ENCODE measurements around the gene OAT.

Gene OAT

DNA sequence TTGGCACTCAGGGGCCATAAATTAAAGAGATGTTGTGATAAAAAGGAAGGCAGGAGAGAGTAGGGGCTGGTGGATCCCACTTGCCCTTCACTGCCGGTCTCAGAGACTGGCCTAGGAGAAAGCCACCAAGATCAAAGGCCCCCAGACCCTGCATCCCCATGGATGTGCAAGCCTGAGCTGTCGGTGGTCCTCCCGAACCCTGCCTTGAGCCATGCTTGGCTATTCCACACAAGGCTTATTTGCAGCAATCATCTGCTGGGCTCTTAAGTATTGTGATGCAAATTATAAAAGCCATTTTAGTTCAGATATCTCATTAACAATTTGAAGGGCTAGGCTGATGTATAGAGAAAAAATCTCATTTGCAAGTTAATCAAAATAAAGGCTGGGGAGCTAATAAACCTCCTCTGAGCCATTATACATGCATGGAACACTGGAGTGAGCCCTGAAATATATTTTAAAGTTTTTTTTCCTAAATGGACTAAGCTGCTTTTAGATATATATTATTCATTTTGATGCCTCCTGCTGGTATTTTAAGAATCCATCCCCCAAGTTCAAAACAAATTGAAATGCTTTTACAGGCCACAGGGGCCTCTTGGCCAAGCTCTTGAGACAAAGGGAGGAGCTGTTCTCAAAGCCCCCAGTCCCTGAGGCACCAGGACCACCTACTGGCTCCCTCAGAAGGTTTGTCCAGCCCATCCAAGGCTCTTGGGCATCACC lies 28.1 kb downstream of the OAT start:
- no peaks in the 10 kb centered on the region for H3K79me1 ChIP-seq (ENCODE audit: low read length)
- H3K27ac ChIP-seq (ENCODE audit: low read depth, low read length): no peak overlapping the region
- no peak overlapping the region for H3K9ac ChIP-seq (ENCODE audit: low read length)
- H2BK120ac ChIP-seq (ENCODE audit: low read depth, low read length): no peak overlapping the region
- no peak overlapping the region for H3K4ac ChIP-seq (ENCODE audit: low read depth, low read length)
- no peaks in the 10 kb centered on the region for H3K36me3 ChIP-seq (ENCODE audit: control insufficient read depth, insufficient read depth, low read length)
- no peak overlapping the region for H3K18ac ChIP-seq (ENCODE audit: low read length)
- no peak overlapping the region for H2BK15ac ChIP-seq (replicated peaks; ENCODE audit: low read depth)
- H3K23ac ChIP-seq (ENCODE audit: low read length): no peak overlapping the region
- no peak overlapping the region for H4K5ac ChIP-seq (ENCODE audit: low read length)
- H3K56ac ChIP-seq (ENCODE audit: low read length): no peak overlapping the region
- H3K79me2 ChIP-seq (ENCODE audit: control insufficient read depth, insufficient read depth, low read length): no peaks in the 10 kb centered on the region
- no peak overlapping the region for H3K4me3 ChIP-seq (ENCODE audit: low read length)
- H3K4me1 ChIP-seq (ENCODE audit: control insufficient read depth, low read depth, low read length): peaks cover 6% of the 10 kb centered on the region
- H3K27me3 ChIP-seq (ENCODE audit: insufficient read depth, low read length, poor library complexity): no peaks in the 10 kb centered on the region
- DNase-seq: no peak
- WGBS (ENCODE audit: extremely low coverage, insufficient coverage, low lambda C conversion rate): no CpG with 5 or more reads among the region's 3 CpGs
- no peak overlapping the region for H4K8ac ChIP-seq (ENCODE audit: low read depth, low read length)
- no peak overlapping the region for H3K4me2 ChIP-seq (ENCODE audit: low read length)
- H2AK5ac ChIP-seq (ENCODE audit: low read length): no peak overlapping the region
- H2BK5ac ChIP-seq (ENCODE audit: low read length): no peak overlapping the region

DNA sequence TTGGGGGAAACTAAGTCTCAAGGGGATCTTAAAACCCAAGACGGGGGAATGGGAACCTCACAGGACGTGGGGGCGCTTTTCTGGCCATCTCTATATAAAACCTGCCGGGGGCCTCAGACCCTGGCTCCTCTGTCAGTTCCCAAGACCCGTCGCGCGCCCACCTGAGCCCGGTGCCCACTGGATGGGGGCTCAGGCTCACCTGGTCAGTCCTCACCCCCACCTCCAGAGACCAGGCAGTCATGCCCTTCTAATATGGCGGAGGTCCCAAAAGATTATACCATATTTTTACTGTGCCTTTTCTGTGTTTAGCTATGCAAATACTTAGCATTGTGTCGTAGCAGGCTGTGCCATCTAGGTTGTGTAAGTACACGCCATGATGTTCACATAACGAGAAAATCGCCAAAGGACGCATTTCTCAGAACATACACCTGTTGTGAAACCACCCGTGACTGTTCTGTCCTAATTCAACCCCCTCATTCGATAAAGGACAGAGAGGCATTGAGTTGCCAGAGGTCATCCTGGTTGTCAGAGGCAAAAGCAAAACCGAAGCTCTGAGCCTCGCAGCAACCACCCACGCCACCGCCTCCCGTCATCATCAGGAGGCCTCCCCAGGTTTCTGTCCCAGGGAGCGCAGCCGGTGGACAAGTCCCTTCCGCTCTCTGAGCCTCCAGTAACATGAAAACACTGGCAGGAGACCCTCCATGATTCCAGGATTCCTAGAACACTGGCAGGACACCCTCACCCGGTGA lies 28.9 kb downstream of the OAT start:
- H3K4me3 ChIP-seq (ENCODE audit: low read length): no peak overlapping the region
- H3K56ac ChIP-seq (ENCODE audit: low read length): peak overlapping the region; percentile 73
- H3K9ac ChIP-seq (ENCODE audit: low read length): peak overlapping the region; percentile 54
- H3K79me2 ChIP-seq (ENCODE audit: control insufficient read depth, insufficient read depth, low read length): no peaks in the 10 kb centered on the region
- no peak overlapping the region for H3K23ac ChIP-seq (ENCODE audit: low read length)
- no peak overlapping the region for H2AK5ac ChIP-seq (ENCODE audit: low read length)
- H3K4me2 ChIP-seq (ENCODE audit: low read length): peak overlapping the region; percentile 26
- H3K27ac ChIP-seq (ENCODE audit: low read depth, low read length): no peak overlapping the region
- H2BK5ac ChIP-seq (ENCODE audit: low read length): no peak overlapping the region
- WGBS (ENCODE audit: extremely low coverage, insufficient coverage, low lambda C conversion rate): no CpG with 5 or more reads among the region's 26 CpGs
- no peaks in the 10 kb centered on the region for H3K27me3 ChIP-seq (ENCODE audit: insufficient read depth, low read length, poor library complexity)
- H3K79me1 ChIP-seq (ENCODE audit: low read length): no peaks in the 10 kb centered on the region
- H3K18ac ChIP-seq (ENCODE audit: low read length): no peak overlapping the region
- peaks cover 6% of the 10 kb centered on the region for H3K4me1 ChIP-seq (ENCODE audit: control insufficient read depth, low read depth, low read length)
- no peak overlapping the region for H2BK15ac ChIP-seq (replicated peaks; ENCODE audit: low read depth)
- H4K5ac ChIP-seq (ENCODE audit: low read length): no peak overlapping the region
- H3K4ac ChIP-seq (ENCODE audit: low read depth, low read length): no peak overlapping the region
- no peak for DNase-seq
- H3K36me3 ChIP-seq (ENCODE audit: control insufficient read depth, insufficient read depth, low read length): no peaks in the 10 kb centered on the region
- H4K8ac ChIP-seq (ENCODE audit: low read depth, low read length): no peak overlapping the region
- no peak overlapping the region for H2BK120ac ChIP-seq (ENCODE audit: low read depth, low read length)

- Histone ChIP-seq H3K4me1 (ENCODE audit: control insufficient read depth, low read depth, low read length) (peaks cover 6% of the 10 kb centered on the region), H3K4ac (ENCODE audit: low read depth, low read length) (no peak overlapping the region), H2BK15ac (replicated peaks; ENCODE audit: low read depth) (no peak overlapping the region), H3K18ac (ENCODE audit: low read length) (no peak overlapping the region), H3K27ac (ENCODE audit: low read depth, low read length) (no peak overlapping the region), H2BK120ac (ENCODE audit: low read depth, low read length) (no peak overlapping the region), H3K36me3 (ENCODE audit: control insufficient read depth, insufficient read depth, low read length) (no peaks in the 10 kb centered on the region), H3K9ac (ENCODE audit: low read length) (peak overlapping the region; percentile 59), H4K5ac (ENCODE audit: low read length) (no peak overlapping the region), H2AK5ac (ENCODE audit: low read length) (no peak overlapping the region), H3K27me3 (ENCODE audit: insufficient read depth, low read length, poor library complexity) (no peaks in the 10 kb centered on the region), H4K8ac (ENCODE audit: low read depth, low read length) (no peak overlapping the region), H2BK5ac (ENCODE audit: low read length) (no peak overlapping the region), H3K4me2 (ENCODE audit: low read length) (peak overlapping the region; percentile 43), H3K79me2 (ENCODE audit: control insufficient read depth, insufficient read depth, low read length) (no peaks in the 10 kb centered on the region), H3K4me3 (ENCODE audit: low read length) (no peak overlapping the region), H3K23ac (ENCODE audit: low read length) (no peak overlapping the region), H3K79me1 (ENCODE audit: low read length) (no peaks in the 10 kb centered on the region), H3K56ac (ENCODE audit: low read length) (peak overlapping the region; percentile 82)
- WGBS (ENCODE audit: extremely low coverage, insufficient coverage, low lambda C conversion rate): no CpG with 5 or more reads among the region's 74 CpGs
- peak; percentile 85 for DNase-seq
These were observed 29.7 kb downstream of the OAT start for GRCh38 chr10:124388823-124389612.

DNA sequence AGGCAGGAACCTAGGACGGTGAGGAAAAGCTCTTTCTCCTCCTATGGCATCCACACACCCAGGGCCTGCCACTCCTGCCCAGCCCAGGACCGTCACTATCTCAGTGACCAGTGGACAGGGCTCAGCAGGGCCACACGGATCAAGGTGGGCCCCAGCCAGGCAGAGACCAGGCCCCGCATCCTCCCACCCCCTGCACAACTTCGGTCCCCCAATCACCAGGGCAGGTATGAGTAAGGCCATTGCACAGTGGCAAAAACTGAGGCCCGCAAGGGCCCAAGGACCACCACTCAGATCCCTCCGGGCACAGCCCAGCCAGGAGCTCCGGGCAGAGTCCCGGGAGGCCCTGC lies 30.3 kb downstream of the OAT start:
- Histone ChIP-seq H2BK15ac (replicated peaks; ENCODE audit: low read depth) (no peak overlapping the region), H3K79me2 (ENCODE audit: control insufficient read depth, insufficient read depth, low read length) (no peaks in the 10 kb centered on the region), H3K4me3 (ENCODE audit: low read length) (no peak overlapping the region), H3K4ac (ENCODE audit: low read depth, low read length) (no peak overlapping the region), H3K9ac (ENCODE audit: low read length) (no peak overlapping the region), H4K8ac (ENCODE audit: low read depth, low read length) (no peak overlapping the region), H3K56ac (ENCODE audit: low read length) (no peak overlapping the region), H2BK120ac (ENCODE audit: low read depth, low read length) (no peak overlapping the region), H4K5ac (ENCODE audit: low read length) (no peak overlapping the region), H2BK5ac (ENCODE audit: low read length) (no peak overlapping the region), H3K18ac (ENCODE audit: low read length) (no peak overlapping the region), H3K4me1 (ENCODE audit: control insufficient read depth, low read depth, low read length) (peaks cover under 1% of the 10 kb centered on the region), H3K27ac (ENCODE audit: low read depth, low read length) (no peak overlapping the region), H3K23ac (ENCODE audit: low read length) (no peak overlapping the region), H3K27me3 (ENCODE audit: insufficient read depth, low read length, poor library complexity) (no peaks in the 10 kb centered on the region), H3K4me2 (ENCODE audit: low read length) (no peak overlapping the region), H3K36me3 (ENCODE audit: control insufficient read depth, insufficient read depth, low read length) (no peaks in the 10 kb centered on the region), H2AK5ac (ENCODE audit: low read length) (no peak overlapping the region), H3K79me1 (ENCODE audit: low read length) (no peaks in the 10 kb centered on the region)
- DNase-seq: no peak
- no CpG with 5 or more reads among the region's 9 CpGs for WGBS (ENCODE audit: extremely low coverage, insufficient coverage, low lambda C conversion rate)

DNA sequence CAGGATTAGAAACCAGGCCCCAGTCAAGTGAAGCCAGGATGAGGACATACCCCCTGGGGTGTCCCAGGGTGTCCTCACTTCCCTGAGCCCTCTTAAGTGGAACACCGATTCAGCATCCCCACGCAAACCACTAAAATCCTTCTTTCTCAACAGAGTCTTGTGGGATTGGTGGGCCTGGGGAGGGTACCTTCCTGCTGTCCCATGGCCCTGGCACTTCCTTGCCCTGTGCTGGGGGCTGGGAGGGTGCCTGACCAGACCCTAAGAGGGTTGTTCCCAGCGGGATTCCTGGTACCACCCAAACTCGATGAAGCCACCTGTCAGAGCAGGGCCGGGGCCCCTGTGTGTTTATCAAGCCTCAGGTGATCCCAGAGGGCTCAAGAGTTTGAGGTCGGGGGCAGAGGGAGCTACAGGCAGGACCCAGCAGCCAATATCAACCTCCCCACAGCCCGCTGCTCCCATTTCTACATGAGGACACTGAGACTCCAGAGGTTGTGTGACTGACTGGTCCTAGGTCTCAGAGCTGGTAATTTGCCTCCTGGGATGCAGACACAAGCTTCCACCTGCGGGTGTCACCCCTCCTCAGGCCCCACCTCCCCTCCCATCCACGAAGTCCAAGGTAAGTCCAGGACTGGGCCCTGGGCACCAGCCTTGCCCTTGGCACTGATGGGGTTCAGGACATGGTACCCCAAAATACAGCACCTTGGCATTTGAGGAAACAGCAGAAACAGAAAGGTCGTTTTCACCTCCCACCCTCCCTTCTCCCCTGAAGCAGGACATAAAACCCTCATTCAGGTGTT lies 31.4 kb downstream of the OAT start:
- Histone ChIP-seq H2BK15ac (replicated peaks; ENCODE audit: low read depth) (no peak overlapping the region), H3K56ac (ENCODE audit: low read length) (no peak overlapping the region), H3K79me1 (ENCODE audit: low read length) (no peaks in the 10 kb centered on the region), H3K23ac (ENCODE audit: low read length) (no peak overlapping the region), H3K36me3 (ENCODE audit: control insufficient read depth, insufficient read depth, low read length) (no peaks in the 10 kb centered on the region), H3K4me1 (ENCODE audit: control insufficient read depth, low read depth, low read length) (no peaks in the 10 kb centered on the region), H3K18ac (ENCODE audit: low read length) (no peak overlapping the region), H4K5ac (ENCODE audit: low read length) (no peak overlapping the region), H2AK5ac (ENCODE audit: low read length) (no peak overlapping the region), H4K8ac (ENCODE audit: low read depth, low read length) (no peak overlapping the region), H3K79me2 (ENCODE audit: control insufficient read depth, insufficient read depth, low read length) (no peaks in the 10 kb centered on the region), H3K4ac (ENCODE audit: low read depth, low read length) (no peak overlapping the region), H3K27ac (ENCODE audit: low read depth, low read length) (no peak overlapping the region), H3K27me3 (ENCODE audit: insufficient read depth, low read length, poor library complexity) (no peaks in the 10 kb centered on the region), H3K4me2 (ENCODE audit: low read length) (no peak overlapping the region), H3K4me3 (ENCODE audit: low read length) (no peak overlapping the region), H2BK5ac (ENCODE audit: low read length) (no peak overlapping the region), H3K9ac (ENCODE audit: low read length) (no peak overlapping the region), H2BK120ac (ENCODE audit: low read depth, low read length) (no peak overlapping the region)
- peak; percentile 25 for DNase-seq
- no CpG with 5 or more reads among the region's 10 CpGs for WGBS (ENCODE audit: extremely low coverage, insufficient coverage, low lambda C conversion rate)
